Activated T-cell treated with anti-CD3 and anti-CD28 coated beads, Interleukin-2, amount 50 U/mL, for 1 hour (primary cell): ENCODE data around the gene FCHO2.
"Not testable (repeated sequence)": the region's sequence is repeated elsewhere in the genome, so short reads cannot be mapped to it uniquely, and the experiment has no call there.

Experiments used
- DNase-seq: peaks from one replicate; pipeline ENCODE4 v3.0.0-alpha.2; 2020

The FCHO2 gene

DNA sequence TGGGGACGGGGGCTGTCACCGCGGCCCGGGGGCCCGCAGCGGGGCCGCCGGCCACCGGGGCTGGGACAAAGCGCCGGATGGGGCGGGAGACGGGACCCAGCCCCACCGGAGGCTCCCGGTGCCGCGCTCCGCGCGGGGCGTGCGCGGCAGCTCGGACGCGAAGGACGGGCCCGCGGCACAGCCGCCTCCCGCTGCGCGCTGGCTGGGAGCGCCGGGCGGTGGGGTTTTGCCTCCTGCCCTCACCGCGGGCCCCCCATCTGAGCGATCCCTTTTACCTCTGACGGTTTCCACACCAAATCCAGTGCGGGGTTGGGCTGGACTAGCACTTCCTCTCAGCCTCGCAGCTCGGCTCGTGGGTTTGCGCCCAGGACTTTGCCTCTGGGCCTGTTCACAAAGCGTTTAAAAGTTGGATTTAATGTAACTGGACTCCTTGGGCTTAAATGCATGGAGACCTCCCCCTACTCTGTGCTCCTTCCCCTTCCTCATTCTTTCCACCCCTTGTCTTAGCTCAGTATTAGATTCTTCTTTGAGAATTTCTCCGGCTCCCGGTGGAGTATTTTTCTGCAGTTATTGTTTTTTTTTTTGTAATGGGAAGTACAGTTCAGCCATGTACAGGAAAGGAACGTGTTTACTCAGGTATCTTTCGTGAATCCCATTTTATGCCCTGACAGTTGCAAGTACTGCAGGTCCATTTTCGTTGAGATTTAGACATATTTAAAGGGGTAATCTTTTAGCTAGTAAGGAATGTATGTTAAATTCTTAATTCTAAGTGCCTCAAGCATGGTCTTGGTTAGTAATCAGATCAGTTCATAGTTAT, 691 bp downstream of the FCHO2 start:
- DNase-seq: no peak

GRCh38 chr5:72957337-72957736, 1.5 kb downstream of the FCHO2 start:
- DNase-seq: no peak

DNA sequence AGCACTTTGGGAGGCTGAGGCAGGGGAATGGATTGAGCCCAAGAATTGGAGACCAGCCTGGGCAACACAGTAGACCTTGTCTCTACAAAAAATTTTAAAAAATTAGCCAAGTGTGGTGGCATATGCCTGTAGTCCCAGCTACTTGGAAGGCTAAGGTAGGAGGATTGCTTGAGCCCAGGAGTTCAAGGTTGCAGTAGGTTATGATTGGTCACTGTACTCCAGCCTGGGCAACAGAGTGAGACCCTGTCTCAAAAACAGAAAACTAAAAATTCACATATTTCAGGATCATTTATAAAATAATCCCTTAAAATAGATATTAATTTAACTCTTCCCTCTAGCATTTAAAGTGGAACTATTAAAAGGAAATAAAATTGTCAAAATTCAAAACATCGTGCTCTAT, 3.4 kb downstream of the FCHO2 start:
- DNase-seq: no peak

DNA sequence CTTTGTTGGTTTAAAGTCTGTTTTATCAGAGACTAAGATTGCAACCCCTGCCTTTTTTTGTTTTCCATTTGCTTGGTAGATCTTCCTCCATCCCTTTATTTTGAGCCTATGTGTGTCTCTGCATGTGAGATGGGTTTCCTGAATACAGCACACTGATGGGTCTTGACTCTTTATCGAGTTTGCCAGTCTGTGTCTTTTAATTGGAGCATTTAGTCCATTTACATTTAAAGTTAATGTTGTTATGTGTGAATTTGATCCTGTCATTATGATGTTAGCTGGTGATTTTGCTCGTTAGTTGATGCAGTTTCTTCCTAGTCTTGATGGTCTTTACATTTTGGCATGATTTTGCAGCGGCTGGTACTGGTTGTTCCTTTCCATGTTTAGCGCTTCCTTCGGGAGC, 18.6 kb downstream of the FCHO2 start:
- not testable (repeated sequence) for DNase-seq

GRCh38 chr5:72976810-72977209, 21.0 kb downstream of the FCHO2 start:
- not testable (repeated sequence) for DNase-seq

GRCh38 chr5:72985719-72986118, 29.9 kb downstream of the FCHO2 start:
- no peak for DNase-seq

DNA sequence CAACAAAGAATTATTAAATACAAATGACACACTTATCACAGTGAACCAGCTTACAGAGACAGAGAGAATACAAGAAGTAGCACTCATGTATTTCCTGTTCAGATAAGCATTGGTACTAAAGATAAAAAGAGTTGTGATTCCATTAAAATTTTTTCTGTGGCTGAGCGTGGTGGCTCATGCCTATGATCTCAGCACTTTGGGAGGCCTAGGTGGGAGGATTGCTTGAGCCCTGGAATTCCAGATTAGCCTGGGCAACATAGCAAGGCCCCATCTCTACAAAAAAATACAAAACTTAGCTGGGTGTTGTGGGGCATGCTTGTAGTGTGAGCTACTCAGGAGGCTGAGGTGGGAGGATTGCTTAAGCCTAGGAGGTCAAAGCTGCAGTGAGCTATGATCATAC, 32.9 kb downstream of the FCHO2 start:
- no peak for DNase-seq

DNA sequence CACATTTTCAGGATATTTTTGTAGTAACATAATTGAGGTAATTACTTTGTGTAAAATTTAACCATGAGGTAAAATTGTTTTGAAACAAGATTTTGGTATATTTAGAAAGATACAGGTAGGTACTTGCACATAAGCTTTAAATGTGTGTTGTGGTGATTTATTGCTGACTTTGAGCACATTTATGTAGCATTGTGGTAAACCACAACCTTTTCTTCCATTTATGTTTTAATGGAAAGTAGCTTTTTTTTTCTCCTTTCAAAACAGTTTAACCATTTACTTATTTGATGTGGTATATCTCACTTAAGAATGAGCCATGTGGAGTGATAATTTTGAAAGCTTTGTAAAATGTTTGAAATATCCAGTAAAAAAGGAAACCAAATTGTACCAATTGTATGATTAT, 35.6 kb downstream of the FCHO2 start:
- DNase-seq: no peak

DNA sequence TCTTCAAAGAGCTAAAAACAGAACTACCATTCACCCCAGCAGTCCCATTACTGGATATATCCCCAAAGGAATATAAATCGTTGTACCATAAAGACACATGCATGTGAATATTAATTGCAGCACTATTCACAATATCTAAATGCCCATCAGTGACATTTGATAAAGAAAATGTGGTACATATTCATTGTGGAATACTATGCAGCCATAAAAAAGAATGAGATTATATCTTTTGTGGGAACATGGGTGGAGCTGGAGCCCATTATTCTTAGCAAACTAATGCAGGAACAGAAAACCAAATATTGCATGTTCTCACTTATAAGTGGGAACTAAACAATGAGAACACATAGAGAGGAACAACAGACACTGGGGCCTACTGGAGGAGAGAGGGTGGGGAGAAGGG, 38.7 kb downstream of the FCHO2 start:
- no peak for DNase-seq

DNA sequence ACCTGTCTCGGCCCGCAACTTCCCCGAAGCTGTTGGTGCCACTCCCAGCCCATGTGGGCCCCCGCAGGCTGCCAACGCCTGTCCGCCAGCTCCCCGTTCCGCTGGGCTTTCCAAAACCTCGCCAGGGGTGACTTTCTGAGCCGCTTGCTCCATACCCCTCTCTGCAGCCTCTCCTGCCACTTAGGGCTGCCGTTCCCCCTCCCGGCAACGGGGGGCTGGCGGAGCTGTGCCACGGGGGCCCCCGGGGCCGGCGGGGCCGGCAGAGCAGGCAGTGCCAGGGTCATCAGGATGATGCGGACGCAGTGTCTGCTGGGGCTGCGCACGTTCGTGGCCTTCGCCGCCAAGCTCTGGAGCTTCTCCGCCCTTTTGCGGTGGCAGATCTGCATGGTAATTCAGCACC, 40.8 kb downstream of the FCHO2 start:
- no peak for DNase-seq

DNA sequence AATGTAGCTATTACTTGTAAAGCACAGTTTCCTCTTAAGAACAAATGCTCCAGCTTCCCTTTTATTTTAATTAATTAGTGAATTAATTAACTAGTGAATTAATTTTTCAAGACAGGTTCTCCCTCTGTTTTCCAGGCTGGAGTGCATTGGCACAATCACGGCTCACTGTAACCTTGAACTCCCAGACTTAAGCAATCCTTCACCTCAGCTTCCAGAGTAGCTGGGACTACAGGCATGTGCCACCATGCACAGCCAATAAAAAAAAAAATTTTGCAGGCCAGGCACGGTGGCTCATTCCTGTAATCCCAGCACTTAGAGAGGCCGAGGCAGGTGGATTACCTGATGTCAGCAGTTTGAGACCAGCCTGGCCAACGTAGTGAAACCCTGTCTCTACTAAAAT, 44.1 kb downstream of the FCHO2 start:
- DNase-seq: no peak

DNA sequence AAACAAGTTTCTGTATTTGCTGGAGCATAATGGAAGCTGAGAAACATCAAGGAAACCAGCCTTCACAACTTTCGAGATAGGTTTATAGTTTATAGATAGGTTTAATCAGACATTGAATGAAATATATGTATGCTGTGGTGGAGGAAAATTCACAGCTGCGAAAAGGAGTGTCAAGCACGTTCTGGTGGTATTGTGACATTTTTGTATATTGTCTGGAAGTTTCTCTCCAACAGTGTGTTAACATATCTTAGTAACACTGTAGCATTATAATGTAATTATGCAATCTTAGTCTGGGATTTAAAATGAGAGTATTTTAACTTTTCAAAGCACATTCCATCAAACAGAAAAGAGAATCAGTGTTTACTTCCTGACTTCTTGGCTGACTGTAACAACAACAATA, 50.0 kb downstream of the FCHO2 start:
- DNase-seq: no peak

DNA sequence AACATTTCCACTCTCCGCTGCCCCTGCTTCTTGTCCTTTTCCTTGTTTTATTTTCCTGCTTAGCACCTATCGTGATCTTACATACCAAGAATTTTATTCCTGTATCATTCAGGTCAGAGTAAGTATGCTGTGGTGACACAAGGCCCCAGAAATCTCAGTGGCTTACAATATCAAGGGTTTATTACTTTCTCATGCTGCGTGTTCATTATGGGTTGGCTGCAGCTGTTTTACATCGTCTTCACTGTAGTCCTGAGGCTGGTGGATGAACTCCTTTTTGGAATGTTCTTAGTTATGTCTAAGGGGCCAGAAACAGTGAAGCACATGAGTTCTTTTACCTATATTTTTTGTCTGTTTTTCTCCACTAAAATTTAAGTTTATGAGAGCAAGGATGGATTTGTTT, 51.2 kb downstream of the FCHO2 start:
- no peak for DNase-seq

- no peak for DNase-seq
Observed at GRCh38 chr5:73008831-73009230, 53.0 kb downstream of the FCHO2 start.

- DNase-seq: not testable (repeated sequence)
Observed at GRCh38 chr5:73011612-73012011, 55.8 kb downstream of the FCHO2 start.

- DNase-seq: no peak
Observed at GRCh38 chr5:73018892-73019291, 63.1 kb downstream of the FCHO2 start.

- no peak for DNase-seq
Observed at GRCh38 chr5:73019766-73020165, 63.9 kb downstream of the FCHO2 start.

DNA sequence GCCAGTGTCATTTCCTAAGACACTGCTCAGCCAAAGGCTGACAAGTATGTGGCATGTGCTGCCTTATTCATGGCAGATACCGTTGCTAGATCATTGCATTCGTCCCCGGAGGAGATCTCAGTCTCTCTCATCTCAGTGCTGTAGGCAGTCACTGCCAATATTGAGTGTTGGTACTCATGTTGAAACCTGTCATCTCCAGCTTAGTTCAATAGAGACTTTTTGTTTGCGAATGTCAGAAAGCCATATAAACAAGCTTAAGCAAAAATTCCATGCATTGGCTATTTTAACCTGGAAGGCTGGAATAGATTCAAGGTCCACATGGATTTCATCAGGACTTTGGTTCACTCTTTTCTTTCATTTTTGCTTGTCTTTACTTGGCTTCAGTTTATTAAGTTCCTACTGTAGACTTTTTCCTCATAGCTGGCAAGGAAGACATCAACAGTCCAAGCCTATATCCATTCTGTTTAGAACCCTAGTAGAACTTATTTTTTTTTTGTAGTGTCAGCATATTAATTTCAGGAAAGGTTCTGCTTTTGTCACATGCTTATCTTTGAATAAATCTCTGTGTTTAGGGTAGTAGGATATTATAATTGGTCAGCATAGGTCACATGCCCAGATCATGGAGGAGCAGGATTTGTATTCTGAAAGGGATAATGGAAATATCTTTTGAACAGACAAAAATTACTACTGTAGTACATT, 66.8 kb downstream of the FCHO2 start:
- no peak for DNase-seq

DNA sequence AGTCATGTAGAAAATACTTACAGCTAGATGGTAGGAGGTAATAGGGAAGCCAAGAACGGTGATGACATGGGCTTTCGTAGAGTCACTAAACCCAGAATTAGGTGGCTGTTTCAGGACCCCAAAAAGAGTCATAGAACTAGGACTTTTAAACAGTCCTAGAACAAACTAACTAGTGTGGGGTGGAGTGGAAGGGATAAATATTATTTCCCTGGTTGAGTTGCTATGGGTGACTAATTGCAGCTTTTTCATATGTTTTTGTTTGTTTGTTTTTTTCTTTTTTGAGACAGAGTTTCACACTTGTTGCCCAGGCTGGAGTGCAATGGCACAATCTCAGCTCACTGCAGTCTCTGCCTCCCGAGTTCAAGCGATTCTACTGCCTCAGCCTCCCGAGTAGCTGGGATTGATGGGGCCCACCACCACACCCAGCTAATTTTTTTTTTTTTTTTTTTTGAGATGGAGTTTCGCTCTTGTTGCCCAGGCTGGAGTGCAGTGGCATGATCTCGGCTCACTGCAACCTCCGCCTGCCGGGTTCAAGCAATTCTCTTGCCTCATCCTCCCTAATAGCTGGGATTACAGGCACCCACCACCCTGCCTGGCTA, 69.2 kb downstream of the FCHO2 start:
- DNase-seq: not testable (repeated sequence)

DNA sequence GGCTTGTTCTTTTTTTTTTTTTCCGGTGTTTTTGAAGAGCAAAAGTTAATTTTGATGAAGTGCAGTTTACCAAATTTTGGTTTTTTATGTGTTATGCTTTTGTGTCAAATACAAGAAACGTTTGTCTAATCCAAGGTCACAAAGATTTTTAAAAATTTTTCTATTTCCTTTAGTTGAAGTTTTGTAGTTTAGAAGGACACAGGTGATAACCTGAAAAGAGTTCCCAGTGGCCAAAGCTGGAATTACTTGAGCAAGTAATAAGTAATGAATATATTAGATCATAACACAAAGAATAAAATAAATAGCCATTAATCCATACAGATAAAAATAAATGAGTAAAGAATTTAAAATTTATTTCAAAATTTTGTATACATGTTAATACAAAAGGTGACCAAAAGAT, 71.5 kb downstream of the FCHO2 start:
- DNase-seq: no peak

- DNase-seq: no peak
Observed at GRCh38 chr5:73027816-73028215, 72.0 kb downstream of the FCHO2 start.

GRCh38 chr5:73028991-73029595, 73.3 kb downstream of the FCHO2 start:
- no peak for DNase-seq

- DNase-seq: no peak
Observed at GRCh38 chr5:73030531-73030930, 74.7 kb downstream of the FCHO2 start.

DNA sequence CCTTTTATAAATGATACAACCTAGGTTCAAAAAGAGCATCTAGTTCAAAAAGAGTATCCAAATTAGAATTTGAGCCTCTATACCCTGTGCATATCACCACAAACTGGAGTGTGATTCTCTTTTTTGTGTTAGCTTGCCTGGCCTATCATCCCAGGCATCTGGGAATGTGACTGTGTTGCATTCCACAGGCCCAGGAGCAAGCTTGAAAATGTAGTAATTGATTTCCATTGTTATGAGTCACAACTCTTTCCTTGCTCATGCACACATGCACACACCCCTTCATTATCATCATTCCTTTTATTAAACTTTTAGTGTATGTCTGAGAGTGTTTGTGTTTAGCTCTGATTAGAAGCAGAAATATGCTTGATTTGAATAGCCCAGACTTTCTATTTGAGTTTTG, 75.2 kb downstream of the FCHO2 start:
- DNase-seq: no peak
